ENCODE results near the gene USP49.

The USP49 gene

DNA sequence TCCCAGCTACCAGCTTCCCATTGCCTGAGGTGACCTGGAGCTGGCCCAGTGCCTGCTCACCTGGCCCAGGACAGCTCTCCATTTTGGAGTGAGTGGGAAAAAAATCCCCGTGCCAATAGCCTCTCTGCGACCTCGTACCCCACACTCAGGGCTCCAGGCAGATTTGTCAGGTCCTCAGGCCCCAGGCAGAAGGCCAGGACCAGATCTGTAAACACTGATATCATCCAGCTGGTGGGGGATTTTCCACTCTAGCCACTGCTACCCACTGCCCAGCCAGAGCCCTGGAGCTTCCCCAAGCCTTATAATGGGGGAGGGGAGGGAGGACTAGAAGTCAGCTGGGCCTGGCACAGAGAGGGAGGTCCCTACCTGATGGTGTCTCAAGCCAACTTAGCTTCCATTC lies 146.6 kb downstream of the USP49 start:
- DNase-seq: no peak

DNA sequence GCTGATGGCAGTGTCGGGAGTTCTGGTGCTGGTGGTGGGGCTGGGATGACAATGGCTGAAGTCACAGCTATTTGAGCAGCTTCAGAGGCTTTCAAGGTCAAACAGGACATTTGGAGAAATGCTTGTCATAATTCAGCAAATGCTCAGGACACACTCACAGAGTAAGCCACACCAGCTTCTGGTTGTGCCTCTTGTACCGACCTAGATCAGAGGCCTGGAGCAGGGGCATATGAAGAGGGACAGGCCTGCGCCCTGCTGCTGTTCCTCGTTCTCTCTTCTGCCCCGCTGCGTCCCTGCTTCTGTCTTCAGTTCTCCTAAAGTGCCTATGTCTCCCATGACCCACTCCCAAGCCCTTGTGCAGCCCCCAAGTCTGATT lies 147.1 kb downstream of the USP49 start:
- no peak for DNase-seq
- in situ Hi-C loops (cut with HindIII; ENCODE audit: low pct_ligation_motif_present, low pct_unique_long_range_greater_than_20kb, low sequenced_read_pairs): no loop called here

More for the DNA sequence above, 146.6 kb downstream of the USP49 start:
- in situ Hi-C loops (cut with HindIII; ENCODE audit: low pct_ligation_motif_present, low pct_unique_long_range_greater_than_20kb, low sequenced_read_pairs): no loop called here

DNA sequence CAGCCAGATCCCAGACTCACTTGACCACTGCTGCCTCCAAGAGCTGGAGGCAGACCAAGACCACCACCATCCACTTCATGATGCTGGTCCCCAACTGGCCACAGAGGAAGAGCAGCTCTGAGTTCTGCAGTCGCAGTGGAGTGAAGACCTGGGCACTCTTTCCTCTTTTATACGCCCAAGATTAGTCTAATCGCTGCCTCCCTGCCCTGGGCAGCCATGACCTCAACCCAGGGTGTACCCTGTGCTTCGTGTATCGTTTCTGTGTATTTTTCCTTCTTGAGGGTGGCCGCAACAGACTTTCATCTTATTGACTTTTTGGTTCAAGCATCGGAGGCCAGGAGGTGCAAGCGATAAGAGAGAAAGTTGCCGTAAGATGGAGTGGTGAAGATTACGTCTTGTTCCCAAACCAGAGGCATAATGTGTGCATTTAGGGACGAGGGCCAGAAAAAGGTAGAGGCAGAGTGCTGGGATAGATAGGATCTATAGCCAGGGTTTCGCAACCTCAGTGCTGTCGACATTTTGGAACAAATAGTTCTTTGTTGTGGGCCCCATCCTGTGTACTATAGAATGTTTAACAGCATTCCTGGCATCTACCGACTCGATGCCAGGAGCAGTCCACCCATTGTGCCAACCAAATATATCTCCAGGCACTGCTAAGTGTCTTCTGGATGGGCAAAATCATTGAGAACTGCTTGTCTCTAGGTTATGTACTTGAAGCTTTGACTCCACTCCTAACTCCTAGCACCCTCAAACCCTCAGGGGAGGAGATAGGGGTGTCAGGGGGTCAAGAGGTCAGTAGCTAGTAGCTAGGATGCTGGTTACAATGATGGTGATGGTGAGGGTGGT lies 147.7 kb downstream of the USP49 start, which contains the start of gene PGC:
PGC (minus strand) TSS at position 142 of the 846 bp plus-strand sequence; CDS start at position 79, 63 bp downstream.
- DNase-seq: no peak
- in situ Hi-C loops (cut with HindIII; ENCODE audit: low pct_ligation_motif_present, low pct_unique_long_range_greater_than_20kb, low sequenced_read_pairs): no loop called here

DNA sequence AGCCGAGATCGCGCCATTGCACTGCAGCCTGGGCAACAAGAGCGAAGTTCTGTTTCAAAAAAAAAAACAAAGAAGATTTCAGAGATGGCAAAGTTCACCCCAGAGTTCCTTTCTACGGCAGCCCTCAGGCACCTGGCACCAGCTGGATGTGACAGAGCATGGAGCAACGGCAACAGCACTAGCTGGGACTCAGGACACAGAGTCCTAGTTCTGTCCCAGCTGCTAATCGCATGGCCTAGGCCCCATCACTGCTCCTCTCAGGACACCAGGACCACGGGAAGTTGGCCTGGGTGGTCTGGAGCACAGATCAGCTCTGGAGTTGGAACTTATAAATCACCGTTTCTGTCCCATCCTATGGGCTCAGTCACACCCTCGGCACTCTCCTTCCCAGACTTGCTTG lies 149.1 kb downstream of the USP49 start:
- in situ Hi-C loops (cut with HindIII; ENCODE audit: low pct_ligation_motif_present, low pct_unique_long_range_greater_than_20kb, low sequenced_read_pairs): no loop called here
- no peak for DNase-seq

DNA sequence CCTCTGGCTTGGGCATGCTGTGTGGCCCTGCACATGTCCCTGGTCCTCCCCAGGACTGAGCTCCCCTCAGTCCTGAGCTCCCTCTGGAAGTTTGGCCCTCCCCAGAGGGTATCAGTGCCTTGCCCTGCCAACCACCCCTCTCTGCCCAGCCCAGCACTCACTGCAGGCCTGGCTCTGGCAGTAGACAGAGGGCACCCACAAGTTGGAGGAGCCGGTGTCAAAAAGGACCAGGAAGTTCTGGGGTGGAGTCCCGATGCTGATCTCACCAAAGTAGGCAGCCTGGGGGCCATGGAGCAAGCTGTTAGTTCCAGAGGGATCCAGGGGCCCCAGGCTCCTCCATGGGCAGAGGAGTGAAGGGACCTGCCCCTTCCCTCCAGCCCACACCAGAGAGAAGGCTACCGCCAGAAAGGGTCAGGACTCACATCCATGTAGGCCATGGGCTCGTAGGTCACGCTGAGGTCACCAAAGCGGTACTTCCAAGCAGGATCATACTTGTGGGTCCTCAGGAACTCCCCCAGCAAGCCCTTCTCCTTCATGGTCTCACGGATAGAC lies 150.9 kb downstream of the USP49 start:
- no peak for DNase-seq
- in situ Hi-C loops (cut with HindIII; ENCODE audit: low pct_ligation_motif_present, low pct_unique_long_range_greater_than_20kb, low sequenced_read_pairs): no loop called here

DNA sequence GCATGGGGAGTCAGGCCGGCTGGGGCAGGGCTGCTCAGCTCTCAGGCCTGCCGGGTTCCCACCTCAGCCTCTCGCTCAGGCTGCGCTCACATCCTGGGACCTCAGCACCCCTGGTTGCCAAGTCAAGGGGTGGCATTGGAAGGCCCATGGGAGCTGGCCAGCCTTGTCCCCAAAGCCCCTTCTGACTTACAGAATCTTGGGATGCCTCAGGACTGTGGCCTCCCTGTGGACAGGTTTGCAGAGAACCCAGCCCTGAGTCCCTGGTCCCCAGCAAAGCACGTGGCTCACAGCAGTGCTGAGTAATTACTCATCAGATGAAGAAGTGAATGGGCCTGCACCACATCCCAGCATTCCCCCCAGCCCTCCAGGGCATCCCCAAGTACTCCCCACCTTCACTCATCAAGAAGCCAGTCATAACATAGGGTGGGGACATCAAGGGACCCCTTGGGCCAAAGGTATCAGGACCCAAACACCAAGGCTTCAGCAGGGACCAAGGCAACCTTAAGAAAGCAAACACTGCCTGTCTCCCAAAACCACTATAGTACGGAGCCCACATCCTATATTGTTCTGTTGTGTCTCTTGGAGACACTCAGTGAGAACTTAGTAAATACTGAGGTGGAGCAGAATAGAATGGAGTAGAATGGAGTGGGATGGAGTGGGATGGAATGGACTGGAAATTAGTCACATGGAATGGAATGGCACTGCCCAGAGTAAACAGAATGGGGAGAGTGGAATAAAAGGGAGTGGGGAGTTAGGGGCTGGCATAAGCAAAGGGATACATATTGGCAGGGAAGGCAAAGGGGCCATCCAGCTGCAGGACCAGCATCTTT lies 151.6 kb downstream of the USP49 start:
- no peak for DNase-seq
- in situ Hi-C loops (cut with HindIII; ENCODE audit: low pct_ligation_motif_present, low pct_unique_long_range_greater_than_20kb, low sequenced_read_pairs): no loop called here

DNA sequence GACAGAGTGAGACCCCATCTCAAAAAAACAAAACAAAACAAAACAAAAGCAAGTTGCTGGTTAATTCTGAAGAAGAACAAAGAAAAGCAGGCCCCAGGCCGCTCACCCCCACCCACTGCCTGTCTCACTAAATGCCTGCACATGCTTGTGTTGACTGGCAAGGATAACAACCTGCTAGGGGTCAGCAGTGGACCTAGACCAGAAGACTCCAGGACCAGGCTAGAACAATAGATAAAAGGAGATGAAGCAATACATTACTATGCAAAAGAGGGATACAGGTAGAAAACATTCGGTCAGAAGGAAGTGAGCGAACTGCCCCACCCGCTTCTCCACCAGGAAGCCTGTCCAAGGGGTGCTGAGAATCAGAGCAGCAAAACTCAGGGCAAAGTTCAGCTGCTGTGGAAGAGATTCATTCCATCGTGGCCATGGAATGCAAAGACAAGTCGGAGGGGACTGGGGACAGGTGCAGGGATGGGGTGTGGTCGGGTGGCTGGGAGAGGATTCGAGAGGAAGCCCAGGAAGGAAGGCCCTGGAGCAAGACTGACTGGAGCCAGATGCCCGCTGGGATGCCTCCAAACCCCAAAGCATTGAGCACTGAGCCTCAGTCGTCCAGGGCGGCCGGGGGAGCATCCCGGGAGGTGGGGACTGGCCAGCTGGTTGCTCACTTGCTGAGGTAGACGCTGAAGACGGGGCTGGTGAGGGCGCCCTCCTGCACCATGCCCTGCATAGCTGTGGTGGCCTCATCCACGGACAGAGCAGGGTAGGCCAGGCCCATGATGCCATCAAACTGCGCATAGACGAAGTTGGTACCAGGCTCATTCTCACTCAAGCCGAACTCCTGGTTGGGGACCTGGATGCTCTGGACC lies 153.3 kb downstream of the USP49 start:
- DNase-seq: no peak
- in situ Hi-C loops (cut with HindIII; ENCODE audit: low pct_ligation_motif_present, low pct_unique_long_range_greater_than_20kb, low sequenced_read_pairs): no loop called here

DNA sequence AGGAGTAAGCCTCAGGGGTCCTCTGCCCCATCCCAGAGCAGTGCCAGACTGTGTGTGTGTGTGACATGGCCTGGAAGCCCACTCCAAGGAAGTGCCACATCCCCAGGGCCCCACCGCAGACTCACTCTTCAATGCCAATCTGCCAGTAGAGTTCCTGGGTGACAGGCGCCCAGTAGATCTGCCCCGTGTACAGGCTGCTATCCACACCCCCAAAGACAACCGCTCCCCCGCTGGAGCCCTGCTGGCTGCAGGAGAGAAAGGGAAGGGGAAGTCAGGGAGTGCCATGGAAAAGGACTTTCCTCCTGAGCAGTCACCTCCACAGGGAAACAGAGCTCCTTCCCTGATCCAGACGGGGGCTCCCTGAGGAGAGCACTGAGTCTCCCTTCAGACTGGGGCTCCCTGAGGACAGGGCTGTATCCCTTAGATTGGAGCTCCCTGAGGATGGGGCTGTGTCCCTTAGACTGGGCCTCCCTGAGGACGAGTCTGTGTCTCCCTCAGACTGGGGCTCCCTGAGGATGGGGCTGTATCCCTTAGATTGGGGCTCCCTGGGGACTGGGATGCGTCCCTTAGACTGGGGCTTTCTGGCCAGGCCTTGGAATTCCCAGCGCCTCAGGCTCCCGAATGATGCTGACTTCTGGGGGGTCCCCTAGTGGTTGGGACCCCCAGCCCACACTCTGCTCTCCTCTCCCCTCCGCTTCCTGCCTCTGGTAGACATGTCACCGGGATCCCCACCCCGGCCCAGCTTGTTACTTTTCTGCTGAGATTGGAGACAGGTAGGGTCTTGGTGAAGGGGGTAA lies 154.6 kb downstream of the USP49 start:
- no peak for DNase-seq
- in situ Hi-C loops (cut with HindIII; ENCODE audit: low pct_ligation_motif_present, low pct_unique_long_range_greater_than_20kb, low sequenced_read_pairs): no loop called here
